ENCODE results near the gene MRPL12. TPM values are rescaled to one million over a fixed set of nuclear protein-coding genes. Genes with fewer than 3 reads are reported as not detected.

MRPL12 gene
- total and polyA plus RNA-seq, 2 of the 13 experiments (the other 11 are each of a cell fraction or from before 2014, with no cell fraction given) = 39.1 to 94.1 TPM

- ChIA-PET CTCF (ENCODE audit: low intra/inter-chr PET ratio, low total read pairs) (no interaction called here), POLR2A (interaction anchor here (0.8 to 6.3 kb wide), 19 partner anchors 9 to 389 kb away, joined by 3 to 143 read pairs (median 8); partner anchors contain the start of genes ARL16, CCDC137, DCXR and HGS)
- WGBS (ENCODE audit: low lambda C conversion rate) = 88% methylated on average over 28 of the region's 39 CpGs
- no peak for DNase-seq (ENCODE audit: low spot score)
- H3K27me3 ChIP-seq (ENCODE audit: control insufficient read depth in 1 of 2, insufficient read depth in 2 of 2, low read length in 2 of 2) = no peaks in the 10 kb centered on the region; a peak in 1 of 5 replicates
- peaks cover 21 to 43% of the 10 kb centered on the region in 2 experiments for H3K36me3 ChIP-seq (replicated peaks in 1 of 2; ENCODE audit: control insufficient read depth in 1 of 2, insufficient read depth in 2 of 2, low read length in 2 of 2)
- peak overlapping the region; percentile 96 for H3K4me2 ChIP-seq (ENCODE audit: low read depth, low read length)
- peak overlapping the region; percentile 93 for H3K9ac ChIP-seq (ENCODE audit: insufficient read depth, low read depth, low read length)
- H3K79me2 ChIP-seq (ENCODE audit: insufficient read depth, low read length) = peaks cover 31% of the 10 kb centered on the region
- no peak for ATAC-seq
- H2AFZ ChIP-seq (ENCODE audit: low read length) = no peak overlapping the region
- in situ Hi-C loops (cut with HindIII; ENCODE audit: extremely low pct_ligation_motif_present, low pct_unique_long_range_greater_than_20kb) (no loop called here), intact Hi-C loops (cut with micrococcal nuclease; ENCODE audit: unreplicated experiment) (no loop called here)
- H3K9me3 ChIP-seq (ENCODE audit: low read length) = no peaks in the 10 kb centered on the region
- FAIRE-seq = no peak
- H3K4me1 ChIP-seq (ENCODE audit: insufficient read depth, low read length) = peaks cover 32% of the 10 kb centered on the region
- H3K27ac ChIP-seq (ENCODE audit: extremely low read length, insufficient read depth, low read length) = peak overlapping the region; percentile 93
- BruUV-seq (replicated peaks) = no TSS peak
- peak overlapping the region; percentile 87 to 95 (median 92); a peak in 5 of 6 replicates for H3K4me3 ChIP-seq (replicated peaks in 1 of 3; ENCODE audit: insufficient read depth in 1 of 3, low read depth in 2 of 3, low read length in 3 of 3)
- H4K20me1 ChIP-seq (ENCODE audit: insufficient read depth, low read length) = no peaks in the 10 kb centered on the region
- TF ChIP-seq MZF1 (CRISPR knock-in tag; IDR thresholded peaks at IDR 0.05; ENCODE audit: borderline replicate concordance) (no peak), ZXDC (CRISPR knock-in tag; IDR thresholded peaks at IDR 0.05) (no peak; the same call in 1 of the 2 replicates), ZNF235 (CRISPR knock-in tag; IDR thresholded peaks at IDR 0.05; ENCODE audit: borderline replicate concordance) (no peak), ZBTB7B (CRISPR knock-in tag; IDR thresholded peaks at IDR 0.05) (no peak), ZNF737 (CRISPR knock-in tag; IDR thresholded peaks at IDR 0.05; ENCODE audit: borderline replicate concordance) (no peak; the same call in 1 of the 2 replicates), ZNF318 (CRISPR knock-in tag; IDR thresholded peaks at IDR 0.05) (0 out of 2 replicates have a peak, but pooled peaks have one; percentile 11), ZNF891 (CRISPR knock-in tag; IDR thresholded peaks at IDR 0.05) (0 out of 2 replicates have a peak, but pooled peaks have one; percentile 18), ZFP41 (CRISPR knock-in tag; IDR thresholded peaks at IDR 0.05; ENCODE audit: borderline replicate concordance) (0 out of 2 replicates have a peak, but pooled peaks have one; percentile 35), POLR2A (IDR thresholded peaks at IDR 0.05; ENCODE audit: insufficient read depth in 1 of 2, low read depth in 2 of 2, low read length in 2 of 2) (no peak), KDM5B (CRISPR knock-in tag; IDR thresholded peaks at IDR 0.05; ENCODE audit: borderline replicate concordance) (no peak), ZNF234 (CRISPR knock-in tag; conservative IDR thresholded peaks at IDR 0.05) (no peak)
Measured at GRCh38 chr17:81714412-81715106, 11.4 kb downstream of the MRPL12 start.

All from HepG2 (cell line).